Cerebellar nuclear complex (tissue), 1 donor: Measurements from ENCODE around the gene KLHDC8B.
"Not testable (repeated sequence)": the region's sequence is repeated elsewhere in the genome, so short reads cannot be mapped to it uniquely, and the experiment has no call there.

ENCODE experiments used
- DNase-seq, 2 experiments: peaks; one replicate each; lab custom pipeline; 2025; lab: John Stamatoyannopoulos, UW

The KLHDC8B gene

DNA sequence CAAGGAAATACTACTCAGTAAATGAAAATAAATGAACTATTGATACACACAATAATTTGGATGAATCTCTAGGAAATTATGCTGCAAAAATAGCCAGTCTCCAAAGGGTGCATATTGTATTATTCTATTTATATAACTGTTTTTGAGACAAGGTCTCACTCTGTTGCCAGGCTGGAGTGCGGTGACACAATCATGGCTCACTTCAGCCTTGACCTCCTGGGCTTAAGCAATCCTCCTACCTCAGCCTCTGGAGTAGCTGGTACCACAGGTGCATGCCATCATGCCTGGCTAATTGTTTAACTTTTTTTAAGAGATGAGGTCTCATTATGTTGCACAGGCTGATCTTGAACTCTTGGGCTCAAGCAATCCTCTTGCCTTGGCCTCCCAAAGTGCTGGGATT lies 12.5 kb downstream of the KLHDC8B start:
- DNase-seq: no peak

DNA sequence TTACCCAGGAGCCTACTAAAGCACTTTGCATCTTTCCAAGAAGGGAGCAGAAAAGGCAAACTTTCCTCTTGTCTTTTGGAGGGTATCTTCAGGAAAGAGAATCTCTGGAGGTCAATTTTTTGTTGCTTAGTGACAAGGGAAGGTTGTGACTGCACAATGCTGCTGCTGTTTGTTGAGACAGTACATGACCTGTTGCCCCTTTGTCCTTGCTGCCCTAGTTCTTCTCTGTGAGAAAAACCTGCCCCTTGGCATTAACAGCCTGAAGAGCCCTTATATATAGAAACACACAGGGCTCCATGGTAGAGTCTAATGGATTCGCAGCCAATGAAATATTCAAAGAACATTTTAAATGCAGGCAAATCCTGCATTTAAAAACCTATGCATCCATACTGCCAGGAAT lies 20.3 kb downstream of the KLHDC8B start:
- no peak for DNase-seq

DNA sequence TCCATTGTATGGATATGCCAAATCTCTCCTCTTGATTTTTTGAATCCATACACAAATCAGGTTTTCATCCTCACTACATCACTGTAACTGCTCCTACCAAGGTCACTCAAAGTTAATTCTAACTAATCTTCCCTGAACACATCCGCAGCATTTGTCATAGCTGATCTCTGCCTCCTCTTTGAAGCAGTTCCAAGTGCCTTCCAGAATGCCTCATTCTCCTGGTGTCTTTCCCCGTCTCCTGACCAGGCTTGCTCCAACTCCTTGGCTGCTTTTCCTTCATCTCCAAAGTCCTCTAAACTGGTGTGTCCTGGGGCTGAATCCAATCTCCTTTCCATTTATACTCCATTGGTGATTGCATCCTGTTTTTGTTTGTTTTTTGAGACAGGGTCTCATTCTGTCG lies 26.8 kb downstream of the KLHDC8B start:
- DNase-seq: no peak

DNA sequence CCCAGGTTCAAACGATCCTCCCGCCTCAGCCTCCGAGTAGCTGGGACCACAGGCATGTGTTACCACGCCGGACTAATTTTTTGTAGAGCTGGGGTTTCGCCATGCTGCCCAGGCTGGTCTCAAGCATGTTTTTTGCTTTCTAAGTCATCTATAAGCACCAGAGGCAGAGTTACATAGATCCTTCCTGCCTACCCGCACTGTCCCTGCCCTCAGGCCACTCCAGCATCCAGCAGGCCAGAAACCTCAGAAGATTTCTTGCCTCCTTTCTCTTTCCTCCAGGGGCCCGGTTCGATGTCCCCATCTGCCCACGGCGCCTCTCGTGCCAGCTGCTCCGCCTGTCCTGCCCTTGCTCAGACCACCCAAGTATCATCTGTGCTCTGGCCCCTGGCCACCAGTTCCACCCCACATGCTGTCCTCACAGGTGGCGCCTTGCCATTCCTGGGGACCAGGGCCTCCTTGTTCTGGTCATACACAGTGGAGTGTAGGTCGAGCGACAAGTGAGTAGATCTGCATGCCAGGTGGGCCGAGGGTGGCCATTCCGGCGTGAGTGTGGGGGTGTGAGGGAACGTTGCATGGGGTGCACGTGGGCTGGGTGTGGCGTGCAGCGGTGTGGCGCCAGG lies 27.3 kb downstream of the KLHDC8B start:
- DNase-seq: no peak

DNA sequence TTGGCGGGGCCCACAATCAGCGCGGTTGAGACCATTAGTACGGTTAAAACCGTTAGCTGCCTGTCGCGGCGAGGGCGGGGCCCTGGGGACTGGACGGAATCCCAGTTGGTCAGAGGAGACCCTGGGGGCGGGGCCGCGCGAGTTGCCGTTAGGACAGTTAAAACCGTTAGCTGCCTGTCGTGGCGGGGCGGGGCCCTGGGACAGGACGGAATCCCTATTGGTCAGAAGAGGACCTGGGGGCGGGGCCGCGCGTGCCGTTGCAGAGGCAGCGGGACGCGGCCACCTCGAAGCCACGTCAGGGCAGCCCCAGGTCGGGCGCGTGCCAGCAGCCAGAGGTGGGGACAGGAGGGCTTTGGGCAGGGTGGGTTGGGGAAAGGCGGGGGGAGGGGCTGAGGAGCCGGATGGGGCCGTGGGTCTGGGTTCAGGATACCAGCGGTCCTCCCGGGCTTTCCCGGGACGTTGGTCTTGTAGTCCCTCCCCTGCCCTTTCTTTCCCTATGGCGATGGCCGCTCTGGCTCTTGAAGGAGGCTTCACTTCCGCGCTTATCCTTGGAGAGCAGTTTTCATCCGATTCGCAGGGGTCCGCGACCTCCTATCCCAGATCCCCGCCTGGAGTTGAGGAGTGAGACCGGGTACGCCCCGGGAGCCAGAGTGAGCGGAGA lies 28.0 kb downstream of the KLHDC8B start:
- no peak for DNase-seq

DNA sequence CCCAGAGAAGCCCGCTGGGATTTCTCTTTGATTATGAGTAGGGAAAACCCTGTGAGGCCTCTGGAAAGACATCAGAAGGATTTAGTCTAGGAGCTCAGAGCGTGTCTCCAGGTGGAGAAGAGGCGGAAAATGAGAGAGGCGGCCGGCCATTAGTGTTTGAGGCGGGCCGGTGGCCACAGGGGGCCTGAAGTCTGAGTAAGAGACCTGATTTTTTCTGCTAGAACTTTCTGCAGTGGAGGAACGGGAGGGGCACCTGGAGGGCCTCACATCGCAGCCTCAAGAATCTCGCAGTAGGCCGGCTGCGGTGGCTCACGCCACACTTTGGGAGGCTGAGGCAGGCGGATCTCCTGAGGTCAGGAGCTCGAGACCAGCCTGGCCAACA lies 28.5 kb downstream of the KLHDC8B start:
- no peak for DNase-seq

DNA sequence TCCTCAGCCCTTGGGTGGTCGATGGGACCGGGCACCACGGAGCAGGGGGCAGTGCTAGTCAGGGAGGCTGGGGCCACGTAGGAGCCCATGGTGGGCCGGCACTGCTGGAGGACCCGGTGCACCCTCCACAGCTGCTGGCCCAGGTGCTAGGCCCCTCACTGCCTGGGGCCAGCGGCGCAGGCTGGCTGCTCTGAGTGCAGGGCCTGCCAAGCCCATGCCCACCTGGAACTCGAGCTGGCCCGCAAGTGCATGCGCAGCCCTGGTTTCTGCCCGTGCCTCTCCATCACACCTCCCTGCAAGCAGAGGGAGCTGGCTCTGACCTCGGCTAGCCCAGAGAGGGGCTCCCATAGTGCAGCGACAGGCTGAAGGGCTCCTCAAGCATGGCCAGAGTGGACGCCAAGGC lies 42.1 kb downstream of the KLHDC8B start:
- no peak for DNase-seq

DNA sequence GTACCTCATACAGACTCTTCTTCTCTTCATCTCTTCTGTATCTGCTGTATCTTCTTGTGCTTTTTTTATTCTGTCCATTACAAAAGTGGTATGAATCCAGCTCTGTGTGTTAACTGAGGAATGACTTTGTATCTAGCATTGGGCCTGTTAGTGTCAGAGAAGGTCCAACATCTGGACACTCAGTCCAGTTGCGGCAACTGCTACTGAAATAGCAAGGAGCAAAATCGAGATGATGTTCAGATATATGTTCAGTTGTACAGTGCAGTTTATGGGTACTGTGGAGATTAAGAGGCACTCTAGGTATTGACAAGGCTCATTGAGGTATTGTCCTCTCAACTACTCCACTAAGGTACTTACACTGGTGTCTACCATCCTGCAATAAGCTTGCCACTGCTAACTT lies 42.6 kb downstream of the KLHDC8B start:
- no peak for DNase-seq

DNA sequence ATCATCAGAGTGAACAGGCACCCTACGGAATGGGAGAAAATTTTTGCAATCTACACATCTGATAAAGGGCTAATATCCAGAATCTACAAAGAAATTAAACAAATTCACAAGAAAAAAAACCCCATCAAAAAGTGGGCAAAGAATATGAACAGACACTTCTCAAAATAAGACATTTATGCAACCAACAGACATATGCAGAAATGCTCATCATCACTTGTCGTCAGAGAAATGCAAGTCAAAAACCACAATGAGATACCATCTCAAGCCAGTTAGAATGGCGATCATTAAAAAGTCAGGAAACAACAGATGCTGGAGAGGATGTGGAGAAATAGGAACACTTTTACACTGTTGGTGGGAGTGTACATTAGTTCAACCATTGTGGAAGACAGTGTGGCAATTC lies 45.3 kb downstream of the KLHDC8B start:
- DNase-seq: not testable (repeated sequence)

DNA sequence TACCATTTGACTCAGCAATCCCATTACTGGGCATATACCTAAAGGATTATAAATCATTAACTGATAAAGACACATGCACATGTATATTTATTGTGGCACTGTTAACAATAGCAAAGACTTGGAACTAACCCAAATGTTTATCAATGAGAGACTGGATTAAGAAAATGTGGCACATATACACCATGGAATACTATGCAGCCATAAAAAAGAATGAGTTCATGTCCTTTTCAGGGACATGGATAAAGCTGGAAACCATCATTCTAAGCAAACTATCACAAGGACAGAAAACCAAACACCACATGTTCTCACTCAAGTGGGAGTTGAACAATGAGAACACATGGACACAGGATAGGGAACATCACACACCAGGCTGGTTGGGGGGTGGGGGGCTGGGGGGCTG lies 45.7 kb downstream of the KLHDC8B start:
- DNase-seq: not testable (repeated sequence)

DNA sequence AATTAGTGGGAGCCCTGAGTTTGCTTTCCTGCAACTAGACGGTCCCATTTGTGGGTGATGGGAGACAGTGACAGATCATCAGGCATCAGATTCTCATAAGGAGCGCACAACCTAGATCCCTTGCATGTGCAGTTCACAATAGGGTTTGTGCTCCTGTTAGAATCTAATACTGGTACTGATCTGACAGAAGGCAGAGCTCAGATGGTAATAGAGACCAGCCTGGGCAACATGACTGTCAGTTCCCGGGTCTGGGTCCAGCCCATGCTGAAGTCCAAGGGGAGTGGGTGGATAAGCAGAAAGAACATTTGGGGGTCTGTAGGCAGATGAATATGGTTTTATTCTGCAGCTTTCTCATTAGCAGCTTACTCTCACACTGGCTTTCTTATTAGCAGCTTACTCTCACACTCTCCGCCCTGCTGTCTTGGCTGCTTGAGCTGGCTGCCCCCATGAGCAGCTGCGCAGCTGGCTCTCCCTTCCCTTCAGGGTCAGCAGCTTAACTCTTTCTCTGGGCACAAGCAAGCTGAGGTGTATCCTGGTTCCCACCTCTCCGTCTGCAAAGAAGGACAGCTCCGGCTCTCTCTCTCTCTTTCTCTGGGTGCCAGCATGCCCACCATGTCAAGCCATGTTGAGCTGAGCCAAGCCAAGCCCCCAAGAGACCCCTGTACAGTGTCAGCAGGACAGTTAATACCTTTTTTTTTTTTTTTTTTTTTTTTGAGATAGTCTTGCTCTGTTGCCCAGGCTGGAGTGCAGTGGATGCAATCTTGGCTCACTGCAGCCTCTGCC lies 46.5 kb downstream of the KLHDC8B start:
- no peak for DNase-seq

DNA sequence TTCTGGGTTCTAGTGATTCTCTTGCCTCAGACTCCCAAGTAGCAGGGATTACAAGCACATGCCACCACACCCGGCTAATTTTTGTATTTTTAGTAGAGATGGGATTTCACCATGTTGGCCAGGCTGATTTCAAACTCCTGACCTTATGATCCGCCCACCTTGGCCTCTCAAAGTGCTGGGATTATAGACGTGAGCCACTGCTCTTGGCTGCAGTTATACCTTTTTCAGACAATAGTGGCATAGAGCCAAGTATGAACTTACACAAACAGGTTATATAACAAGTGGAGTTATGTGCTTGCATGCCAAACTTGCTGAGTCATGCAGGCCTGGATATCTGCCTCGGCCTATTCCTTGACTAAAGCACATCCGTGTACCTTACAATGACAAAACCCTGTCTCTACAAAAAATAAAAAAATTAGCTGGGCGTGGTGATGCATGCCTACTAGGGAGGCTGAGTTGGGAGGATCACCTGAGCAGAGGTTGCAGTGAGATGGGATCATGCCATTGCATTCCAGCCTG lies 47.1 kb downstream of the KLHDC8B start:
- not testable (repeated sequence) for DNase-seq

DNA sequence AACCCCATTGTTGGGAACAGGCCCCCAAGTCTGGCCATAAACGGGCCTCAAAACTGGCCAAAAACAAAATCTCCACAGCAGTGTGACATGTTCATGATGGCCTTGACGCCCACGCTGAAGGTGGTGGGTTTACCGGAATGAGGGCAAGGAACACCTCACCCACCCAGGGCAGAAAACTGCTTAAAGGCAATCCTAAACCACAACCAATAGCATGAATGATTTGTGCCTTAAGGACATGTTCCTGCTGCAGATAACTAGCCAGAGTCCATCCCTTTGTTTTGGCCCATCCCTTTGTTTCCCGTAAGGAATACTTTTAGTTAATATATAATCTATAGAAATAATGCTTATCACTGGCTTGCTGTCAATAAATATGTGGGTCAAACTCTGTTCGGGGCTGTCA lies 47.7 kb downstream of the KLHDC8B start:
- no peak for DNase-seq

DNA sequence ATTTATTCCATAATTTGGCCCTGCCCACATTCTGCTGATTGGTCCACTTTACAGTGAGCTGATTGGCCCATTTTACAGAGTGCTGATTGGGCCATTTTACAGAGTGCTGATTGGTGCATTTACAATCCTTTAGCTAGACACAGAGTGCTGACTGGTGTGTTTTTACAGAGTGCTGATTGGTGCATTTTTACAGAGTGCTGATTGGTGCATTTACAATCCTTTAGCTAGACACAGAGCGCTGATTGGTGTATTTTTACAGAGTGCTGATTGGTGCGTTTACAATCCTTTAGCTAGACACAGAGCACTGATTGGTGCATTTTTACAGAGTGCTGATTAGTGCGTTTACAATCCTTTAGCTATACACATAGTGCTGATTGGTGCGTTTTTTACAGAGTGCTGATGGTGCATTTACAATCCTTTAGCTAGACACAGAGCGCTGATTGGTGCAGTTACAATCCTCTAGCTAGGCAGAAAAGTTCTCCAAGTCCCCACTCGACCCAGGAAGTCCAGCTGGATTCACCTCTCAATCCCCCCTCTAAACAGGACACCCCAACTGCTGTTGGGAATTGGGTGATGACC lies 49.7 kb downstream of the KLHDC8B start:
- DNase-seq: not testable (repeated sequence)

DNA sequence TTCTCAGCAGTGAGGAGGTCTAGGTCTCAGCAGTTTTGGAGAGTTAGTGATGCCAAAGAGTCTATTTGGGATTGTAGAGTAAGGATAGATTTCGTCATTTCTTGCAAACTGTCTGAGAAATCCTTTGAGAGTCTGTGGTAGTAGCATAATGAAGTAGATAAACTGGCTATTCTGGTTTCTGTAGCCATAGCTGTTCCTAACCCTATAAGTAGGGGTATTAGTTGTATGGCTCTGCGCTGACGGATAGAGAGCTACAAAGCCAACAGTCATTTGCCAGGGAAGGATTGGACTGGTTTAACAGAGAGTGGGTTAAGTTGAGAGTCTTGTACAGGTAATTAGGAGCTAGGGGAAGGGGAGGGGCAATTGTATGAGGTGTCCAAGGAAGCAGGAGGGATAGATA lies 50.6 kb downstream of the KLHDC8B start:
- no peak for DNase-seq
